Measurements from ENCODE around the gene OSBPL5.

GRCh38 chr11:3163241-3163981 lies 1.7 kb downstream of the OSBPL5 start:
- TF ChIP-seq RAD21 (IDR thresholded peaks at IDR 0.05; ENCODE audit: low read depth) (no peak), MAX (IDR thresholded peaks at IDR 0.05) (no peak), TAF1 (IDR thresholded peaks at IDR 0.05; ENCODE audit: low read depth) (no peak), YY1 (IDR thresholded peaks at IDR 0.05; ENCODE audit: low read depth) (no peak), EP300 (IDR thresholded peaks at IDR 0.05; ENCODE audit: borderline replicate concordance) (no peak), FOXM1 (IDR thresholded peaks at IDR 0.05; ENCODE audit: borderline replicate concordance, low read depth) (no peak), NFIC (IDR thresholded peaks at IDR 0.05) (no peak), EGR1 (IDR thresholded peaks at IDR 0.05) (no peak), ZBTB7A (IDR thresholded peaks at IDR 0.05; ENCODE audit: low read depth) (no peak), CEBPB (IDR thresholded peaks at IDR 0.05) (no peak), CREB1 (IDR thresholded peaks at IDR 0.05; ENCODE audit: low read depth) (no peak)
- TF ChIP-seq, protein P1, sequence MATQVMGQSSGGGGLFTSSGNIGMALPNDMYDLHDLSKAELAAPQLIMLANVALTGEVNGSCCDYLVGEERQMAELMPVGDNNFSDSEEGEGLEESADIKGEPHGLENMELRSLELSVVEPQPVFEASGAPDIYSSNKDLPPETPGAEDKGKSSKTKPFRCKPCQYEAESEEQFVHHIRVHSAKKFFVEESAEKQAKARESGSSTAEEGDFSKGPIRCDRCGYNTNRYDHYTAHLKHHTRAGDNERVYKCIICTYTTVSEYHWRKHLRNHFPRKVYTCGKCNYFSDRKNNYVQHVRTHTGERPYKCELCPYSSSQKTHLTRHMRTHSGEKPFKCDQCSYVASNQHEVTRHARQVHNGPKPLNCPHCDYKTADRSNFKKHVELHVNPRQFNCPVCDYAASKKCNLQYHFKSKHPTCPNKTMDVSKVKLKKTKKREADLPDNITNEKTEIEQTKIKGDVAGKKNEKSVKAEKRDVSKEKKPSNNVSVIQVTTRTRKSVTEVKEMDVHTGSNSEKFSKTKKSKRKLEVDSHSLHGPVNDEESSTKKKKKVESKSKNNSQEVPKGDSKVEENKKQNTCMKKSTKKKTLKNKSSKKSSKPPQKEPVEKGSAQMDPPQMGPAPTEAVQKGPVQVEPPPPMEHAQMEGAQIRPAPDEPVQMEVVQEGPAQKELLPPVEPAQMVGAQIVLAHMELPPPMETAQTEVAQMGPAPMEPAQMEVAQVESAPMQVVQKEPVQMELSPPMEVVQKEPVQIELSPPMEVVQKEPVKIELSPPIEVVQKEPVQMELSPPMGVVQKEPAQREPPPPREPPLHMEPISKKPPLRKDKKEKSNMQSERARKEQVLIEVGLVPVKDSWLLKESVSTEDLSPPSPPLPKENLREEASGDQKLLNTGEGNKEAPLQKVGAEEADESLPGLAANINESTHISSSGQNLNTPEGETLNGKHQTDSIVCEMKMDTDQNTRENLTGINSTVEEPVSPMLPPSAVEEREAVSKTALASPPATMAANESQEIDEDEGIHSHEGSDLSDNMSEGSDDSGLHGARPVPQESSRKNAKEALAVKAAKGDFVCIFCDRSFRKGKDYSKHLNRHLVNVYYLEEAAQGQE (IDR thresholded peaks at IDR 0.05; ENCODE audit: low read depth) = no peak

Data from Ishikawa (cell line).